NCI-H2029 treated with DMSO at 0.1 percent for 48 hours (cell line): ENCODE data around the gene ATP9B.

Experiments used
- DNase-seq: peaks from one replicate; lab custom pipeline; 2025; lab: John Stamatoyannopoulos, UW

Gene ATP9B

DNA sequence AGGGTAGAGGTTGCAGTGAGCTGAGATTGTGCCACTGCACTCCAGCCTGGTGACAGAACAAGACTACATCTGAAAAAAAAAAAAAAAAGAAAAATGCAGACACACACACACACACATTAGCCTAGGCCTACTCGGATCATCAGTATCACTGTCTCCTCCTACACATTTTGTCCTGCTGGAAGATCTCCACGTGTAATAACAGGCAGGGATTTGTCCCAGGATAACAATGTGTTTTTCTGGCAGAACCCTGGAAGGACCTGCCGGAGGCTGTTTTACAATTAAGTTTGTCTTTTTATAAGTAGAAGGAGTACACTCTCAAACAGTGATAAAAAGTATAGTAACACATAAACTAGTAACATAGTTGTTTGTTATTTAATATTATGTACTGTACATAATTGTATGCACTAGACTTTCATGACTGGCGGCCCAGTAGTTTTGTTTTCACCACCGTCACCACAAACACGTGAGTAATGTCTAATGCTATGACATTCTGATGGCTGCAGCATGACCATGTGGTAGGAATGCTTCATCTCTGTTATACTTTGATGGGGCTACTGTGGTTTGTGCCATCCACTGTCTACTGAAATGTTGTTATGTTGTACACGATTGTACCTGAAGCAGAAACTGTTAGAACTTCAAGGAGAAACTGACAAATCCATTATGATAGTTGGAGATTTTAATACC lies 130.6 kb downstream of the ATP9B start:
- DNase-seq, result no peak

GRCh38 chr18:79200546-79201268 lies 131.5 kb downstream of the ATP9B start:
- no peak for DNase-seq

DNA sequence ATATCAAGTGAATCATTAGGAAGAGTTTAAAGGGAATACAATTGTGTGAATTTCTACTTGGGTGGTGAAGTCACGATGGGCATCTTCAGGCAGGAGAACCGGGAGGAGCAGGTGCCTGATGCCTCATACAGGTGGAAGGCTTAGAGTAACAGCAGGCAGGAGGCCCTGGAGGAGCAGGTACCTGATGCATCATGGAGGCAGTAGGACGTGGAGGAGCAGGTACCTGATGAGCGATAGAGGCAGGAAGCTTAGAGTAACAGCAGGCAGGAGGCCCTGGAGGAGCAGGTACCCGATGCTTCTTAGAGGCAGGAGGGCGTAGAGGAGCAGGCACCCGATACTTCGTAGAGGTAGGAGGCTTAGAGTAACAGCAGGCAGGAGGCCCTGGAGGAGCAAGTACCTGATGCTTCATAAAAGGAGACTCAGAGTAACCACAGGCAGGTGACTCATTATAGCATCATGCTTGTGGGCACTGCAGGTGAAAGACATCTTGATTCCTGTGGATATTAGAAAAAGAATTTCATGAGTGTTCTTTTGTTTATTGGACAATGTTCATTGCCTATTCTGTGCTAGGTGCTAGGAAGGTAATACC lies 133.9 kb downstream of the ATP9B start:
- DNase-seq, result no peak

DNA sequence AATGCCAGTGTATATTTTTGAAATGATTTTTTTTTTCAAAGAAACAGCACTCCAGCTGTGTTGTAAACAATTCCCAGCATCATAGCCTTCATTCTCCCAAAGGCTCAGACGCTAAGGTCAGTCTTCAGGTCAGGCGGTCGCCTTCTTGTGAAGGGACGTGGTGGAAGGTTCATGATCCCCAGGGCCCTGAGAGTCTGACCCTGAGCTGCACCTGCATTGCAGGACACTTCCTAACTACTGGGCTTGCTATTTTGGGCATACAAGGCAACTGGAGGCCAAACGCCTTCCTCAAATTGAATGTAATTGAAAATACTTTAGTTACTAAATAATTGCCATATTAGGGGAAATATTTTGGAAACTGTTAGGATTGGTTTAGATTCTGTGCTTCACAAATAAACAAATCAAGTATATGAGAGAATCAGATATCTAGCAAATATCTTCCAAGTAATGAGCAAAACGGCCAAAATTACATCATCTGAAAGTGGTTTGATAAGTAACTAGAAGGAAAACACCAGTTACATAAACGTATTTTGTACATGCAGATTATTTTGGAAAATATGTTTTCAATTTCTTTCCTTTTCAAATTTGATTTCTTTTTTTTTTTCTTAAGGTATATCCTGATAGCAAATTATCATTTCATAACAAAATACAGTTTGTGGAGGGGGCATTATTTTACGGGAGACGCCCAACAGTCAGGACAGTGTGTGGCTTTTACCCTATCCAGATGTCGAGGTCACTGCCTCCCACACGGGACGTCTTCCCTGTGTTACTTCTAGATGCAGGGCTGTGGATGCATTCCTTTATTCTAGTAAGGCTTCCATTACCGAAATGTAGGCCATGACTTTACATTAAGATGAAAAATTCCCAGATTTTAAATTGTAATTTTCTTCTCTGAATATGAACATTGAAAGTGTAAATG lies 136.0 kb downstream of the ATP9B start:
- DNase-seq, result no peak

DNA sequence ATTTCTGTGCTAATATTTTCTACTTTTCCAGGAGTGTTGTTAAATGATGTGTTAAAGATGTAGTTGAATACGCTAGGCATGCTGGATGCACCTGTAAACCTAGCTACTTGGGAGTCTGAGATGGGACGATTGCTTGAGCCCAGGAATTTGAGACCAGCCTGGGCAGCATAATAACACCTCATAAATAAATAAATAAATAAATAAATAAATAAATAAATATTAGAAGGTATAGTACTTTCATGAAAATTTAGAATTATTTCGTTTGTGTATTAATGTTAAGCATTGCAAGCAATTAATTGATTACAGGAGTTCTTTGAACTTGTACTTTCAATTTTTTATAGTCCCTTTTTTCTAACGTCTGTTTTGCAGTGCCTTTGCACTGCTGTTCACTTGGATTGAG lies 137.2 kb downstream of the ATP9B start:
- no peak for DNase-seq

GRCh38 chr18:79208906-79209305 lies 139.7 kb downstream of the ATP9B start:
- DNase-seq, result no peak

DNA sequence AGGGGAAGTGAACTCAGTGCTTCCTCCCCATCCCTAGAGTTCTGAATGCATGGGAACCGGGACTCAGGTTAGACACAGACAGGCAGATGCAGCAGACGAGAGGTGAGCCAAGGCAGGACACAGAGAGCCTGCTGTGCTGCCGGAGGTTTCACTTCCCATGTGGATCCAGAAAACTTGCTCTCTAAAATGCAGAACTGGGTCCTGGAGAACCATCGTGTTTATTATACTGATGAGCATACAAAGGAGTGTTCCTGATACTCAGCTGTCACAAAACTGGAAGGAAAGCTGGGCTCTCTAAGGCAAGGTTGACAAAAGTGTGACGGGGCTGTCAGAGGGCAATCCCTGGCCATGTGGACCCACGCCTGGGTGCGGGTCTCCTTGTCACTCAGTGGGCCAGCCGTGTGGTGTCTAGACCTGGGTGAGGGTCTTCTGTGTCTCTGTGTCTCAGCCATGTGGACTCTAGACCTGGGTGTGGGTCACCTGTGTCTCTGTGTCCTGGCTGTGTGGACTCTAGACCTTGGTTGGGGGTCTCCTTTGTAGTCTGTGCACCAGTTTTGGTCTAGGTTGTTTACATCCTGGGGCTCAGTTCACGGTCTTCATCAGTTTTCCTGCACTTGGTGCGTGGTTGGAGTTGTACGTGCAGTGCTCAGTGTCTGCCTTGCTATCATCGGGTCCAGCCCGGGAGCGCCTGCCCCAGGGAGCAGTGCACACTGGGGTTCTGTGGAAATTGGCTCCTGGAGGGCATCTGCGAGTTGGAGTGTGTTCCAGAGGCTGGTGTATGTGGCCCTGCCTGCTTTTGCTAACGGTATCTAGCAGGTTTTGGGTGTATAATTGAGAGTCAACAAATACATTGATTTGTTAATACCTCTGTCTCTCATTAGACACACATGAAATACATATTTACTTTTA lies 141.1 kb downstream of the ATP9B start:
- DNase-seq, result no peak

GRCh38 chr18:79211844-79212243 lies 142.7 kb downstream of the ATP9B start:
- no peak for DNase-seq

- no peak for DNase-seq
These were observed 144.9 kb downstream of the ATP9B start for GRCh38 chr18:79214056-79214455.

GRCh38 chr18:79216176-79216575 lies 147.0 kb downstream of the ATP9B start:
- no peak for DNase-seq

DNA sequence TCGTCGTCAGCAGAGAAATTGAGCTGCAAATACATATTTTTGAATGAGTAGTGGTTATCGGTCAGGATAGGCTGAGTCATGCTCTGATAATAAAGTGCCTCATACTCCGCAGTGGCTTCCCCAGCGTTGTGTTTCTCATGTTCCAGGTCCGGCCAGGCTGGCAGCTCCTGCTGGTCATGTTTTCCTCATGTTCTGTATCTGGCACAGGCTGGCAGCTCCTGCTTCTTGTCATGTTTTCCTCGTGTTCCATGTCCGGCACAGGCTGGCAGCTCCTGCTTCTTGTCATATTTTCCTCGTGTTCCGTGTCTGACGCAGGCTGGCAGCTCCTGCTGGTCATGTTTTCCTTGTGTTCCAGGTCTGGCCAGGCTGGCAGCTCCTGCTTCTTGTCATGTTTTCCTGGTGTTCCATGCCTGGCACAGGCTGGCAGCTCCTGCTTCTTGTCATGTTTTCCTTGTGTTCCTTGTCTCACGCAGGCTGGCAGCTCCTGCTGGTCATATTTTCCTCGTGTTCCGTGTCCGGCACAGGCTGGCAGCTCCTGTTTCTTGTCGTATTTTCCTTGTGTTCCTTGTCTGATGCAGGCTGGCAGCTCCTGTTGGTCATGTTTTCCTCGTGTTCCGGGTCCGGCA lies 148.9 kb downstream of the ATP9B start:
- no peak for DNase-seq

DNA sequence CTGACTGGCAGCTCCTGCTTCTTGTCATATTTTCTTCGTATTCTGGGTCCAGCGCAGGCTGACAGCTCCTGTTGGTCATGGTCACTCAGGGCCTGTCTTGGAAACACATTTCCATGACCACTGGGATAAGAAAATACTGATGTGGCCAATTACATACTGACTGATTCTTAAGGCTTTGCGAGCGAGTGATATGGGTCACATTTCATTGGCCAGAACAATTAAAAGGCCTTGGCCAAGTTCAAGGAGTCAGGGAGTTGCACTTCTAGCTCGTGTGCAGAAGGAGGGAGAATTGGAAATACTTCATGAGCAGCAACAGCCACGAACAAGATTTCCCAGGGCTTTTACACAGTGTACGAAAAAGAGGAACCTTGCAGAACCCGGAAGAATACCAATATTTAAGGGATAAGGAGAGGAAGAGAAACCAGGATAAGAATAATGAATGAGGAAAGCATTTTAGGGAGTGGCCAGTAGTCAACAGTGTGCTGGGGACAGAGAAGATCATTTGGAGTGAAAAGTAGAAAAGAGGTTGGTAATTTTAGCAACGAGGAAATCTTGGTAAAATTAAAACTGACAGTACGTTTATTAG lies 149.5 kb downstream of the ATP9B start:
- DNase-seq, result no peak

- DNase-seq, result no peak
These were observed 151.9 kb downstream of the ATP9B start for GRCh38 chr18:79221136-79221535.

- no peak for DNase-seq
These were observed 153.6 kb downstream of the ATP9B start for GRCh38 chr18:79222790-79223189.

GRCh38 chr18:79223431-79223830 lies 154.2 kb downstream of the ATP9B start:
- no peak for DNase-seq

DNA sequence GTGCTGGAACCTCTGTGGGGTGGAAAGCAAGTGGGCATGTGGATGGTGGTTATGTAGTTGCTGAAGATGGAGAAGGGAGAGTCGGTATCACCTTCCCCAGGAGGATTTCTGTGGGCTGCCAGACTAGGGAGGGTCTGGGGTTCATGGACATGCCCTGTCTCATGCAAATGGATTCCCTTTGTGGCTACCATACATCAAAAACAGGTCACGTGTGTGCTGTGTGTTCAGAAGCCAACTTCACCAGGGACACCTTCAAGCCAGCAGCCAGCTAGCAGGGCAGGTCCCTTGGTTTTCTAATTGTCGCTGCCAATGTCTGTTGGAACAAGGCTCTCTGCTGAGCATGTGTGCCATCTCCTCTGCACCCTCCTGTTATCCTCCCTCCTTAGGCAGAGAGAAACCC lies 155.2 kb downstream of the ATP9B start:
- DNase-seq, result no peak

- DNase-seq, result no peak
These were observed 158.4 kb downstream of the ATP9B start for GRCh38 chr18:79227621-79228020.

DNA sequence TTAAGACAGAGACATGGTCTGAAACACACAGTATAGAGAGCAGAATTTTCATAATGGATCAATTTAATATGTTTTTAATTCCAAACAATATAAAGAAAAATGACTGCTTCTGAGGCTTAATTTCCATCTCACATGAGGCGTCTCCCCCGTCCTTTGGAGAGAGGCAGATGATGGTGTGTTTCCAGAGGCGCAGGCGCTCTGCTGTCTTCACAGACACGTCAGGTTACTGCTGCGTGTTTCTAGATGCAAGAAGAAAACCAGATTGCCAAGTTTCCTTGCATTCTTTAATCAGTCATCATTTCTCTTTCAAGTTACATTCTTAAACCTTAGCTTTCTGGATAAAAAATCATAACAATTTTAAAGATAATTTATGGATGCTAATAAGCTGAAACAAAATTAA lies 160.2 kb downstream of the ATP9B start:
- DNase-seq, result no peak

GRCh38 chr18:79234438-79234837 lies 165.2 kb downstream of the ATP9B start:
- DNase-seq, result no peak

DNA sequence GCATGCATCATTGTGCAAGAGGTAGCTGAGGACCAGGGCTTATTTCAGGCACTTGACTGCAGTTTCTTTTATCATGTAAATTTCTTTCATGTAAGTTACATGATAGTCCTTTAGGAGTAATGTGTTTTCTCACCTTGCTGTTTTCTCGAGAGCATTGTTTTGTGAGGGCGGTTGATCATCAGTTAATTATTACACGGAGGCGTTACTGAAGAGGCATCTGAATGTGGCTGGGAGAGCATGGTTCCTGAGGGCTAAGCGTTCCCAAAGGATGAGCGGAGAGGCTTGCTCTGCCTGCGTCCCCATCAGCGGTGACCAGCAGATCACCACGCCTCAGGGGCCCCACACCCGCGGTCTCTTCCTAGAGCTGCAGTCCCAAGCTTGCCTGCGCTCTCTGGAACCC lies 170.4 kb downstream of the ATP9B start:
- no peak for DNase-seq
